ENCODE results near the gene PTPRB. TPM values are rescaled to one million over a fixed set of nuclear protein-coding genes. Genes with fewer than 3 reads are reported as not detected.

PTPRB gene
- total RNA-seq, 1 experiment from 2014 or later: 0.17 TPM

DNA sequence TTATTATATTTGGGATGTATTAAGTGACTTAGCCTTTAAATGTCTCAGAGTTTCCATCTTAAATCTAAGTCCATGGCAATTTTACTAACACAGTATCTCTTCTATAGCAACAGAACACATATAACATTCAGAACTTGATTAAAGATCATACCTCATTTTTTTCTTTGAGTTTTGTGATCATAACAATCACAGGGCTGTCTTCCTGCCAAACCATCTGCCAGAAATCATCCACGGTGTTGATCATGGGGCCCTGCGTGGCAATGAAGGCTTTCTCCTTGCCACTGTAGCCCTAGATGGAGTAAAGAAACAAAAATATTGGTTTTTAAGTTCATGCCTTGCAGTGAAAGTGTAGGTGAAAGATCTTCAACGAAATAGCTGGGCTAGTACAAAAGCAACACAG is 46.7 kb upstream of the PTPRB start:
- CTCF ChIA-PET: no interaction called here
- Histone ChIP-seq H2AFZ (ENCODE audit: low read depth, low read length, poor library complexity, severe bottlenecking) (no peak overlapping the region), H3K4me1 (ENCODE audit: control insufficient read depth in 1 of 2, insufficient read depth in 2 of 2, low read length in 2 of 2) (no peaks in the 10 kb centered on the region), H3K27me3 (ENCODE audit: insufficient read depth, low read length) (no peaks in the 10 kb centered on the region), H3K9ac (ENCODE audit: low read length) (no peak overlapping the region), H3K79me2 (ENCODE audit: insufficient read depth, low read length) (no peaks in the 10 kb centered on the region), H3K27ac (ENCODE audit: low read depth, low read length) (no peak overlapping the region), H3K9me3 (ENCODE audit: control insufficient read depth in 1 of 2, insufficient read depth in 1 of 2, low read depth in 1 of 2, low read length in 2 of 2) (no peaks in the 10 kb centered on the region), H4K20me1 (ENCODE audit: insufficient read depth) (no peaks in the 10 kb centered on the region), H3K4me3 (replicated peaks in 1 of 2; ENCODE audit: low read depth in 1 of 2, low read length in 2 of 2) (no peak overlapping the region), H3K9me2 (ENCODE audit: insufficient read depth) (no peaks in the 10 kb centered on the region), H3K4me2 (ENCODE audit: low read length) (no peak overlapping the region), H3K36me3 (ENCODE audit: control insufficient read depth in 1 of 2, insufficient read depth in 2 of 2, low read length in 2 of 2) (no peaks in the 10 kb centered on the region)
- no TSS peak for BruUV-seq (replicated peaks)
- TF ChIP-seq, protein P1, sequence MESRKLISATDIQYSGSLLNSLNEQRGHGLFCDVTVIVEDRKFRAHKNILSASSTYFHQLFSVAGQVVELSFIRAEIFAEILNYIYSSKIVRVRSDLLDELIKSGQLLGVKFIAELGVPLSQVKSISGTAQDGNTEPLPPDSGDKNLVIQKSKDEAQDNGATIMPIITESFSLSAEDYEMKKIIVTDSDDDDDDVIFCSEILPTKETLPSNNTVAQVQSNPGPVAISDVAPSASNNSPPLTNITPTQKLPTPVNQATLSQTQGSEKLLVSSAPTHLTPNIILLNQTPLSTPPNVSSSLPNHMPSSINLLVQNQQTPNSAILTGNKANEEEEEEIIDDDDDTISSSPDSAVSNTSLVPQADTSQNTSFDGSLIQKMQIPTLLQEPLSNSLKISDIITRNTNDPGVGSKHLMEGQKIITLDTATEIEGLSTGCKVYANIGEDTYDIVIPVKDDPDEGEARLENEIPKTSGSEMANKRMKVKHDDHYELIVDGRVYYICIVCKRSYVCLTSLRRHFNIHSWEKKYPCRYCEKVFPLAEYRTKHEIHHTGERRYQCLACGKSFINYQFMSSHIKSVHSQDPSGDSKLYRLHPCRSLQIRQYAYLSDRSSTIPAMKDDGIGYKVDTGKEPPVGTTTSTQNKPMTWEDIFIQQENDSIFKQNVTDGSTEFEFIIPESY (IDR thresholded peaks at IDR 0.05; ENCODE audit: extremely low read depth, insufficient replicate concordance, low read length): no peak
- TF ChIP-seq POLR2AphosphoS5 (IDR thresholded peaks at IDR 0.05; ENCODE audit: low read depth, low read length): no peak
- DNase-seq (ENCODE audit: low read depth, low spot score) (no peak), ATAC-seq (no peak)
- POLR2A ChIA-PET: no interaction called here
- intact Hi-C loops (cut with micrococcal nuclease): no loop called here
- RAD21 ChIA-PET (ENCODE audit: low non-redundant PET in 1 of 2, low total read pairs in 2 of 2, uncharacterized antibody in 2 of 2, unreplicated experiment in 2 of 2): no interaction called here

DNA sequence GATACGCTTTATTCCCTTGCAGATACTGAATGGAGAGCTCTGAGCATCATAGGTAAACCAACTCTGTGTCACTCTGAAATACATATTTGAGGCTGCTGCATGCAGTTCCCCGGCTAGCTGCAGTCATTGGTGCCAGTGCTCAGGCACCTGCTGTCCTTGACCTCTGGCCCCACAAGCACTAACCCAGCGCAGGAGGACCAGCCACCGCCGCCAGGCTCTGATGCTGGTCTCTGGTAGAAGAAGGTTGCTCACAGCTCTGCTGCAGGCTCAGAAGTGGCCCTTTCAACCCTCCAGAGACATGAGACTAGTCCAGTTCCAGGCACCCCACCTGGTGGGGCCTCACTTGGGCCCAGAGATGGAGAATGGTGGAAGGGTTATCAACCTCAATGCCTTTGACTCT is 34.5 kb upstream of the PTPRB start:
- Histone ChIP-seq H3K9ac (ENCODE audit: low read length) (no peak overlapping the region), H3K36me3 (ENCODE audit: control insufficient read depth in 1 of 2, insufficient read depth in 2 of 2, low read length in 2 of 2) (no peaks in the 10 kb centered on the region), H3K9me2 (ENCODE audit: insufficient read depth) (no peaks in the 10 kb centered on the region), H3K4me2 (ENCODE audit: low read length) (no peak overlapping the region), H2AFZ (ENCODE audit: low read depth, low read length, poor library complexity, severe bottlenecking) (no peak overlapping the region), H3K9me3 (ENCODE audit: control insufficient read depth in 1 of 2, insufficient read depth in 1 of 2, low read depth in 1 of 2, low read length in 2 of 2) (no peaks in the 10 kb centered on the region), H3K27ac (ENCODE audit: low read depth, low read length) (no peak overlapping the region), H3K4me1 (ENCODE audit: control insufficient read depth in 1 of 2, insufficient read depth in 2 of 2, low read length in 2 of 2) (no peaks in the 10 kb centered on the region), H3K4me3 (replicated peaks in 1 of 2; ENCODE audit: low read depth in 1 of 2, low read length in 2 of 2) (no peak overlapping the region), H4K20me1 (ENCODE audit: insufficient read depth) (no peaks in the 10 kb centered on the region), H3K79me2 (ENCODE audit: insufficient read depth, low read length) (no peaks in the 10 kb centered on the region), H3K27me3 (ENCODE audit: insufficient read depth, low read length) (no peaks in the 10 kb centered on the region)
- intact Hi-C loops (cut with micrococcal nuclease): no loop called here
- no peak for DNase-seq (ENCODE audit: low read depth, low spot score)
- ATAC-seq: no peak
- ChIA-PET POLR2A (no interaction called here), RAD21 (ENCODE audit: low non-redundant PET in 1 of 2, low total read pairs in 2 of 2, uncharacterized antibody in 2 of 2, unreplicated experiment in 2 of 2) (no interaction called here), CTCF (no interaction called here)
- no peak for TF ChIP-seq POLR2AphosphoS5 (IDR thresholded peaks at IDR 0.05; ENCODE audit: low read depth, low read length)
- TF ChIP-seq, protein P2, sequence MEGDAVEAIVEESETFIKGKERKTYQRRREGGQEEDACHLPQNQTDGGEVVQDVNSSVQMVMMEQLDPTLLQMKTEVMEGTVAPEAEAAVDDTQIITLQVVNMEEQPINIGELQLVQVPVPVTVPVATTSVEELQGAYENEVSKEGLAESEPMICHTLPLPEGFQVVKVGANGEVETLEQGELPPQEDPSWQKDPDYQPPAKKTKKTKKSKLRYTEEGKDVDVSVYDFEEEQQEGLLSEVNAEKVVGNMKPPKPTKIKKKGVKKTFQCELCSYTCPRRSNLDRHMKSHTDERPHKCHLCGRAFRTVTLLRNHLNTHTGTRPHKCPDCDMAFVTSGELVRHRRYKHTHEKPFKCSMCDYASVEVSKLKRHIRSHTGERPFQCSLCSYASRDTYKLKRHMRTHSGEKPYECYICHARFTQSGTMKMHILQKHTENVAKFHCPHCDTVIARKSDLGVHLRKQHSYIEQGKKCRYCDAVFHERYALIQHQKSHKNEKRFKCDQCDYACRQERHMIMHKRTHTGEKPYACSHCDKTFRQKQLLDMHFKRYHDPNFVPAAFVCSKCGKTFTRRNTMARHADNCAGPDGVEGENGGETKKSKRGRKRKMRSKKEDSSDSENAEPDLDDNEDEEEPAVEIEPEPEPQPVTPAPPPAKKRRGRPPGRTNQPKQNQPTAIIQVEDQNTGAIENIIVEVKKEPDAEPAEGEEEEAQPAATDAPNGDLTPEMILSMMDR (IDR thresholded peaks at IDR 0.05 in 2 of 3, conservative IDR thresholded peaks at IDR 0.05 in 1 of 3; ENCODE audit: borderline replicate concordance in 1 of 3, insufficient read depth in 1 of 3, low read depth in 2 of 3, low read length in 2 of 3): no peak
- TF ChIP-seq RAD21 (IDR thresholded peaks at IDR 0.05; ENCODE audit: low read depth): no peak
- no peak for TF ChIP-seq SIN3A (IDR thresholded peaks at IDR 0.05; ENCODE audit: low read depth)
- TF ChIP-seq FOSL1 (IDR thresholded peaks at IDR 0.05; ENCODE audit: low read depth): no peak
- TF ChIP-seq YY1 (IDR thresholded peaks at IDR 0.05; ENCODE audit: extremely low read depth, insufficient replicate concordance, low read depth, low read length): no peak
- TF ChIP-seq EZH2 (IDR thresholded peaks at IDR 0.05): no peak
- TF ChIP-seq EZH2phosphoT487 (IDR thresholded peaks at IDR 0.05; ENCODE audit: borderline replicate concordance): no peak
- TF ChIP-seq EGR1 (IDR thresholded peaks at IDR 0.05; ENCODE audit: low read depth): no peak
- BruUV-seq (replicated peaks): no TSS peak
